Iris pigment epithelial cell (primary cell): ENCODE measurements around the gene TSC1.

Source experiments
- DNase-seq: peaks from one replicate; pipeline ENCODE4 v3.0.0-alpha.2; 2011; ENCODE audit warnings: low read depth

TSC1 gene

GRCh38 chr9:132944294-132945185 lies at the start of gene TSC1:
Gene TSC1 (minus strand): TSS chr9:132944616. CDS start chr9:132928872, 15,744 bp downstream.
- peak; percentile 98 for DNase-seq

GRCh38 chr9:132993511-132993939 lies 49.1 kb upstream of the TSC1 start:
- DNase-seq: no peak

GRCh38 chr9:132991351-132992300 lies 47.2 kb upstream of the TSC1 start:
- DNase-seq: no peak

GRCh38 chr9:132990781-132991180 lies 46.4 kb upstream of the TSC1 start:
- DNase-seq: no peak

- DNase-seq: peak; percentile 14
Measured at GRCh38 chr9:132989998-132990557, 45.7 kb upstream of the TSC1 start.

GRCh38 chr9:132989414-132989996 lies 45.1 kb upstream of the TSC1 start:
- no peak for DNase-seq

- no peak for DNase-seq
Measured at GRCh38 chr9:132989014-132989310, 44.5 kb upstream of the TSC1 start.

GRCh38 chr9:132988244-132989013 lies 44.0 kb upstream of the TSC1 start:
- DNase-seq: no peak

GRCh38 chr9:132986640-132987620 lies 42.5 kb upstream of the TSC1 start:
- no peak for DNase-seq

- DNase-seq: no peak
Measured at GRCh38 chr9:132986114-132986513, 41.7 kb upstream of the TSC1 start.

GRCh38 chr9:132985489-132985888 lies 41.1 kb upstream of the TSC1 start:
- DNase-seq: no peak

- DNase-seq: no peak
Measured at GRCh38 chr9:132985071-132985350, 40.6 kb upstream of the TSC1 start.

- no peak for DNase-seq
Measured at GRCh38 chr9:132984202-132985070, 40.0 kb upstream of the TSC1 start.

- no peak for DNase-seq
Measured at GRCh38 chr9:132983491-132984201, 39.2 kb upstream of the TSC1 start.

GRCh38 chr9:132982458-132982857 lies 38.0 kb upstream of the TSC1 start:
- DNase-seq: no peak

GRCh38 chr9:132980157-132980556 lies 35.7 kb upstream of the TSC1 start:
- no peak for DNase-seq

- no peak for DNase-seq
Measured at GRCh38 chr9:132978451-132979131, 34.2 kb upstream of the TSC1 start, which contains the start of gene GFI1B. Gene GFI1B (plus strand): TSS chr9:132978694. CDS start chr9:132986679, 7,985 bp downstream.

GRCh38 chr9:132978112-132978450 lies 33.7 kb upstream of the TSC1 start:
- DNase-seq: no peak
